Activated CD4-positive, alpha-beta memory T cell treated with anti-CD3 and anti-CD28 coated beads for 36 hours (primary cell): ENCODE data around the gene FAM241A. TPM values are rescaled to one million over a fixed set of nuclear protein-coding genes. Genes with fewer than 3 reads are reported as not detected.

Experiments
- CTCF ChIA-PET: fragments of 350-600 bp; sonication (Branson Sonifier 250); formaldehyde crosslinking; loops from one replicate; lab custom pipeline; 2021; ENCODE audit warnings: antibody characterized with exemption, inconsistent platforms; lab: Charles Lee
- POLR2A ChIA-PET: fragments of 350-600 bp; sonication (Branson Sonifier 250); formaldehyde crosslinking; loops from one replicate; lab custom pipeline; 2021; ENCODE audit warnings: antibody characterized with exemption; lab: Charles Lee
- DNase-seq: peaks from one replicate; pipeline ENCODE4 v3.0.0-alpha.2; 2020
- H3K27ac Mint-ChIP-seq: one replicate; pipeline ENCODE4 v1.8.0; 2021; ENCODE audit warnings: mixed read lengths
- H3K27me3 Mint-ChIP-seq: one replicate; pipeline ENCODE4 v1.8.0; 2021; ENCODE audit warnings: mixed read lengths
- H3K36me3 Mint-ChIP-seq: one replicate; pipeline ENCODE4 v1.8.0; 2021; ENCODE audit warnings: mixed read lengths
- H3K4me1 Mint-ChIP-seq: one replicate; pipeline ENCODE4 v1.8.0; 2021; ENCODE audit warnings: low read depth, mixed read lengths
- H3K4me3 Mint-ChIP-seq: one replicate; pipeline ENCODE4 v1.8.0; 2021; ENCODE audit warnings: mild to moderate bottlenecking, mixed read lengths
- H3K9me3 Mint-ChIP-seq: one replicate; pipeline ENCODE4 v1.8.0; 2021; ENCODE audit warnings: mixed read lengths
- intact Hi-C: fragments of 100-400 bp; cut with micrococcal nuclease; formaldehyde crosslinking; loops from one replicate; pipeline ENCODE4 v1.15.1; 2023
- total RNA-seq, 2 experiments: library from RNA; stranded (reverse); gene quantifications; one replicate each; pipeline ENCODE4 v1.2.3, GENCODE V29; 2021

FAM241A gene
- total RNA-seq, 2 experiments from 2014 or later: 3.1 to 3.5 TPM

GRCh38 chr4:112141366-112142138 is 3.7 kb upstream of the FAM241A start:
- no peak overlapping the region for H3K4me3 Mint-ChIP-seq
- H3K4me1 Mint-ChIP-seq: peaks cover 17% of the 10 kb centered on the region
- H3K36me3 Mint-ChIP-seq: peaks cover 5% of the 10 kb centered on the region
- intact Hi-C loops: no loop called here
- H3K27ac Mint-ChIP-seq: no peak overlapping the region
- no peaks in the 10 kb centered on the region for H3K27me3 Mint-ChIP-seq
- CTCF ChIA-PET: interaction anchor here (0.8 to 1.0 kb wide), 2 partner anchors 10 to 42 kb away, joined by 3 read pairs; no protein-coding TSS in a partner anchor
- no peaks in the 10 kb centered on the region for H3K9me3 Mint-ChIP-seq
- DNase-seq: no peak
- POLR2A ChIA-PET: no interaction called here

DNA sequence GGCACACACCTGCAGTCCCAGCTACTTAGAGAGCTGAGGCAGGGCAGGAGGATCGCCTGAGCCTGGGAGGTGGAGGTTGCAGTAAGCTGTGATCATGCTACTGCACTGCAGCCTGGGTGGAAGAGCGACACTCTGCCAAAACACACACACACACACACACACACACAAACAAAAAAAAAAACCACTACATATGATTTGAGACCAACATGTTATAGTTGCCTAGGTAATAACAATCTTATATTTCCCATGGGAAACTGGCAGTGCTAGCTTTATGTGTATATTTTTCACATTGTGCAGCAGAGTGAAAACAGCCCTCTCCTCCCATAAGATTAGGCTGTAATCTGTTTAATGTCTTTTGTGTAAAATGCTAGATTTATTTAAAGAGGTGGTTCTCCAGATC is 3.1 kb upstream of the FAM241A start:
- DNase-seq: no peak
- Mint-ChIP-seq H3K36me3 (peaks cover 7% of the 10 kb centered on the region), H3K27ac (no peak overlapping the region), H3K27me3 (no peaks in the 10 kb centered on the region), H3K9me3 (no peaks in the 10 kb centered on the region), H3K4me1 (peaks cover 23% of the 10 kb centered on the region), H3K4me3 (no peak overlapping the region)
- CTCF ChIA-PET: interaction anchor here (1.0 kb wide), 1 partner anchor 11 kb away, joined by 3 read pairs; no protein-coding TSS in a partner anchor
- POLR2A ChIA-PET: no interaction called here
- intact Hi-C loops: no loop called here

GRCh38 chr4:112143781-112144180 is 1.5 kb upstream of the FAM241A start:
- Mint-ChIP-seq H3K36me3 (peaks cover 7% of the 10 kb centered on the region), H3K4me1 (peaks cover 38% of the 10 kb centered on the region), H3K4me3 (no peak overlapping the region), H3K27me3 (no peaks in the 10 kb centered on the region), H3K9me3 (no peaks in the 10 kb centered on the region), H3K27ac (no peak overlapping the region)
- ChIA-PET POLR2A (no interaction called here), CTCF (no interaction called here)
- intact Hi-C loops: loop anchor here (2.0 kb wide), 1 partner anchor 371 kb away; no protein-coding TSS in a partner anchor
- no peak for DNase-seq

DNA sequence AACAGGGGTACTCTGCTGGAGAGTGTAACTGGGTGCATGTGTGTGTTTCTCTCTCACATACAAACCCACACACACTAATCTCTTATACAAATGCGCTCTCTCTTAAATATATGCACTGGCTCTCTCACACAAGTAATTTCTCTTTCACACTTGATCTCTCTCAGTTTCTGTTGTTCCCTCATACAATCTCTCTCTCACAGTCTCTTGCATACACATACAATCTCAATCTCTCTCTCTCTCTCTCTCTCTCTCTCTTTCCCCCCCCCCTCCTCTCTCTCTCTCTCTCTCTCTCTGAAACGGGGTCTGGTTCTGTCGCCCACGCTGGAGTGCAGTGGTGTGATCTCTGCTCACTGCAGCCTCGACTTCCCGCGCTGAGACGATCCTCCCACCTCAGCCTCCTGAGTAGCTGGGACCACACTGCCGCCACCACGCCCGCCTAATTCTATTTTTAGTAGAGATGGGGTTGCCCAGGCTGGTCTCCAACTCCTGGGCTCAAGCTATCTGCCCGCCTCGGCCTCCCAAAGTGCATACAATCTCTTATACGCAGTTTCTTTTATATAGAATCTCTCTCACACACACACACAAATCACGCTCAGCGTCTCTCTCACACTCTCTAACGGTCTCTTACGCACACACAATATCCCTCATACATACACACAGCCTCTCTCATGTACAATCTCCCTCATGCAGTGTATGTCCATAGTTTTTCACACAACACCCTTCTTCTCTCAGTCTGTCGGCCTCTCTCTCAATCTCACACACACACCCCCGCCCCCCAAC is 518 bp upstream of the FAM241A start:
- CTCF ChIA-PET: no interaction called here
- Mint-ChIP-seq H3K9me3 (no peaks in the 10 kb centered on the region), H3K27me3 (no peaks in the 10 kb centered on the region), H3K36me3 (peaks cover 7% of the 10 kb centered on the region), H3K4me1 (peaks cover 40% of the 10 kb centered on the region), H3K4me3 (peak overlapping the region; percentile 51), H3K27ac (peak overlapping the region; percentile 40)
- intact Hi-C loops: loop anchor here (1.0 to 5.0 kb wide), 6 partner anchors 17 to 1538 kb away; partner anchors contain the start of gene LARP7
- POLR2A ChIA-PET: no interaction called here
- no peak for DNase-seq

DNA sequence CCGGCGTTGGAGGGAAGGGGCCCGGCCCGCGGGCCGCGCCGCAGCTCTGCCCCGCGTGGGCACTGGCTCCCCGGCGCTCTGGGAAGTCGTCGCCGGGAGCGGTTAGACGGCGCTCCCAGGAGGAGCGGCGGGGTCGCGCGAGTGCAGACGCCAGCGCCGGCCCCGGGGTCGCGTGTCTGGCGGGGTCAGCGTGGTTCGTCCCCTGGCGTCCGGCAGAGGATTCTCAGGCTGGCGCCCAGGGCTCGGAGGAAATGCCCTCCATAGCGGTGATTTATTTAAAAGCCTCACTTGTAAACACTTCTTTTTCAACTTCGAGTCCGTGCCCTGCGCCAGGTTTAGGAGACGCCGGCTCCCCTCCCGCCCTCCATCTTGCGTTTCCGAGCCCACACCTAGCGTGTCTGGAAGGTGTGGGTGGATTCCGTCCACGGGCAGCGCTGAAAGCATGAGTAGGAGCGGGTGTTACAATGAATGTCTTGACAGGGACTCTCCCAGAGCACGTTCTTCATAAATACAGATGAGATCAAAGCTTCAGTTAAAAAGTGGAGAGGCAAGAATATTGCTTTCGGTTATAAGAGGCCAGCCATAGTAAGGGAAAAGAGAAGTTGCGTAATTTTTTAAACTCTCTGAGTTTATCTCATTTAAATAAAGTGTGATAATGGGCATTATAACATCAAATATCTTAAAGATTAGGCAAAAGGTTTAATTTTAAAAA is 692 bp downstream of the FAM241A start:
- H3K27me3 Mint-ChIP-seq: no peaks in the 10 kb centered on the region
- intact Hi-C loops: loop anchor here (1.0 to 5.0 kb wide), 11 partner anchors 19 to 1536 kb away; partner anchors contain the start of genes AP1AR and LARP7
- POLR2A ChIA-PET: interaction anchor here (0.9 to 1.3 kb wide), 3 partner anchors 69 to 140 kb away, joined by 3 to 5 read pairs (median 4); partner anchors contain the start of gene TIFA
- H3K27ac Mint-ChIP-seq: peak overlapping the region; percentile 84
- H3K9me3 Mint-ChIP-seq: no peaks in the 10 kb centered on the region
- peak; percentile 85 for DNase-seq
- H3K36me3 Mint-ChIP-seq: peaks cover 8% of the 10 kb centered on the region
- peaks cover 46% of the 10 kb centered on the region for H3K4me1 Mint-ChIP-seq
- CTCF ChIA-PET: interaction anchor here (1.1 kb wide), 1 partner anchor 46 kb away, joined by 6 read pairs; no protein-coding TSS in a partner anchor
- peak overlapping the region; percentile 87 for H3K4me3 Mint-ChIP-seq

DNA sequence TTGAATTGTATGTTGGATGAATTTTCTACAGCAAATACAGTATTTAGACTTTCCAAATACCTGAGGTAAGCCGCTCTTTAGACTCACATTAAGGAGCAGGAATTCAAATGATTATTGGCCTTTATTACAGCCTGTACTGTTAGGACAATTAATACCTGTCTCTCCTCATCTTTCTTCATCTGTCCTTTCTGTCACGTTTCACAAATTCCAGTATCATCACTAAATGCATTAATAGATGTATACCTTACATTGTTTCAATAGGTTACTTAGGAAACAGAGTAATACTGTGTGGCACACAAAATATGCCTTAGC is 1.2 kb downstream of the FAM241A start:
- Mint-ChIP-seq H3K36me3 (peaks cover 12% of the 10 kb centered on the region), H3K27me3 (no peaks in the 10 kb centered on the region), H3K4me3 (peak overlapping the region; percentile 87), H3K27ac (peak overlapping the region; percentile 84), H3K4me1 (peaks cover 51% of the 10 kb centered on the region), H3K9me3 (no peaks in the 10 kb centered on the region)
- ChIA-PET CTCF (no interaction called here), POLR2A (interaction anchor here (1.1 to 1.3 kb wide), 2 partner anchors 68 to 140 kb away, joined by 4 to 5 read pairs; partner anchors contain the start of gene TIFA)
- DNase-seq: no peak
- intact Hi-C loops: loop anchor here (1.0 to 5.0 kb wide), 7 partner anchors 27 to 1536 kb away; partner anchors contain the start of gene AP1AR

- peaks cover 14% of the 10 kb centered on the region for H3K36me3 Mint-ChIP-seq
- peaks cover 59% of the 10 kb centered on the region for H3K4me1 Mint-ChIP-seq
- no peak overlapping the region for H3K27ac Mint-ChIP-seq
- POLR2A ChIA-PET: no interaction called here
- intact Hi-C loops: loop anchor here (2.0 to 5.0 kb wide), 4 partner anchors 29 to 1535 kb away; no protein-coding TSS in a partner anchor
- H3K27me3 Mint-ChIP-seq: no peaks in the 10 kb centered on the region
- no peak for DNase-seq
- CTCF ChIA-PET: interaction anchor here (0.8 to 1.9 kb wide), 4 partner anchors 48 to 618 kb away, joined by 3 to 6 read pairs (median 4); no protein-coding TSS in a partner anchor
- H3K9me3 Mint-ChIP-seq: no peaks in the 10 kb centered on the region
- H3K4me3 Mint-ChIP-seq: peak overlapping the region; percentile 2
These were observed 2.4 kb downstream of the FAM241A start for GRCh38 chr4:112147697-112148096.

- ChIA-PET POLR2A (no interaction called here), CTCF (no interaction called here)
- Mint-ChIP-seq H3K27ac (no peak overlapping the region), H3K4me1 (peaks cover 64% of the 10 kb centered on the region), H3K4me3 (no peak overlapping the region), H3K9me3 (no peaks in the 10 kb centered on the region), H3K36me3 (peaks cover 15% of the 10 kb centered on the region), H3K27me3 (no peaks in the 10 kb centered on the region)
- intact Hi-C loops: no loop called here
- DNase-seq: no peak
These were observed 5.7 kb downstream of the FAM241A start for GRCh38 chr4:112150920-112151319.

GRCh38 chr4:112152521-112152920 is 7.3 kb downstream of the FAM241A start:
- H3K27ac Mint-ChIP-seq: peak overlapping the region; percentile 3
- H3K9me3 Mint-ChIP-seq: no peaks in the 10 kb centered on the region
- ChIA-PET POLR2A (no interaction called here), CTCF (no interaction called here)
- peak overlapping the region; percentile 0 for H3K4me3 Mint-ChIP-seq
- no peaks in the 10 kb centered on the region for H3K27me3 Mint-ChIP-seq
- intact Hi-C loops: loop anchor here (2.0 kb wide), 2 partner anchors 14 to 32 kb away; no protein-coding TSS in a partner anchor
- H3K36me3 Mint-ChIP-seq: peaks cover 8% of the 10 kb centered on the region
- no peak for DNase-seq
- H3K4me1 Mint-ChIP-seq: peaks cover 57% of the 10 kb centered on the region

DNA sequence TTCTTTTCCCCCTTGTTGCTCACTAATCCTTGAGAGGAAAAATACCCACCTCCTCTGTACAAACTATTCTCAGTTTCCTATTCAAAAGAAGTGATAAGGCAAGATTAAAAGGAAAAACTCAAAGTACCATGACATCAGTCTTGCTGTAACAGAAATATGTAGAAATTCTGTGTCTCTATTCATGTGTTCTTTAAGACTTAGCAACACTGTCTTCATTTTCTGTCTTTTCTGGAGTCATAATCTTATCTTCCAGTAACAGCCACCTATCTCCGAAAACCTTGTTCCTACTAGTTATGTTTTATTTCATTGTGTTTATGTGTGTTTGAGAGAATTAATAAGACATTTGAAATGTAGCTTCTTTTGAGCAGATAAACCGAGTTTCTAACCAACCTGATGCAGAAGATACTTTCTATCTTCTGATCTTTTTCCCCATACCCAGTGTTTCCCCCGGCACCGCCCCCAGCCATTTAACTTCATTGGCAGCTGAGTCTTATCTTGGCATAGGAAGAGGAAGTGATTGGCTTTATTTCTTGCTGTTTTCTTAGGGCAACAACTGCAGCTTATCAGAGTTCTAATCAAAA is 8.0 kb downstream of the FAM241A start:
- peak overlapping the region; percentile 49 for H3K27ac Mint-ChIP-seq
- H3K27me3 Mint-ChIP-seq: no peaks in the 10 kb centered on the region
- peak overlapping the region; percentile 38 for H3K4me3 Mint-ChIP-seq
- no peak for DNase-seq
- CTCF ChIA-PET: no interaction called here
- no peaks in the 10 kb centered on the region for H3K9me3 Mint-ChIP-seq
- POLR2A ChIA-PET: no interaction called here
- H3K4me1 Mint-ChIP-seq: peaks cover 51% of the 10 kb centered on the region
- intact Hi-C loops: loop anchor here (2.0 kb wide), 2 partner anchors 14 to 32 kb away; no protein-coding TSS in a partner anchor
- H3K36me3 Mint-ChIP-seq: peaks cover 8% of the 10 kb centered on the region

GRCh38 chr4:112156112-112156511 is 10.9 kb downstream of the FAM241A start:
- DNase-seq: no peak
- peaks cover 37% of the 10 kb centered on the region for H3K4me1 Mint-ChIP-seq
- H3K4me3 Mint-ChIP-seq: no peak overlapping the region
- ChIA-PET POLR2A (no interaction called here), CTCF (interaction anchor here (1.2 kb wide), 1 partner anchor 56 kb away, joined by 3 read pairs; no protein-coding TSS in a partner anchor)
- intact Hi-C loops: no loop called here
- H3K27me3 Mint-ChIP-seq: no peaks in the 10 kb centered on the region
- peaks cover 8% of the 10 kb centered on the region for H3K9me3 Mint-ChIP-seq
- peaks cover 22% of the 10 kb centered on the region for H3K36me3 Mint-ChIP-seq
- no peak overlapping the region for H3K27ac Mint-ChIP-seq
